Mucosa of stomach (tissue), 1 donor: ENCODE measurements around the gene TP63.

Experiments
- H3K27me3 ChIP-seq: one replicate; pipeline ENCODE4 v1.7.0; 2013; ENCODE audit warnings: mild to moderate bottlenecking, low read length; ENCODE audit not compliant: control insufficient read depth, insufficient read depth
- H3K36me3 ChIP-seq: one replicate; pipeline ENCODE4 v1.7.0; 2013; ENCODE audit warnings: low read length; ENCODE audit not compliant: control insufficient read depth, insufficient read depth
- H3K4me1 ChIP-seq: one replicate; pipeline ENCODE4 v1.7.0; 2013; ENCODE audit warnings: mild to moderate bottlenecking, low read length; ENCODE audit not compliant: control insufficient read depth, insufficient read depth
- H3K4me3 ChIP-seq: one replicate; pipeline ENCODE4 v1.7.0; 2013; ENCODE audit warnings: low read length
- H3K9ac ChIP-seq: one replicate; pipeline ENCODE4 v1.7.0; 2013; ENCODE audit warnings: mild to moderate bottlenecking, low read length, moderate library complexity
- H3K9me3 ChIP-seq: one replicate; pipeline ENCODE4 v1.7.0; 2013; ENCODE audit warnings: mild to moderate bottlenecking, low read length, moderate library complexity; ENCODE audit not compliant: control insufficient read depth
- donor health status: Pancreatic carcinoma.

The TP63 gene

GRCh38 chr3:189813647-189814240 is 182.6 kb downstream of the TP63 start:
- Histone ChIP-seq H3K9ac (no peak overlapping the region), H3K36me3 (no peaks in the 10 kb centered on the region), H3K4me1 (no peaks in the 10 kb centered on the region), H3K9me3 (no peaks in the 10 kb centered on the region), H3K4me3 (no peak overlapping the region), H3K27me3 (no peaks in the 10 kb centered on the region)

GRCh38 chr3:189820365-189820720 is 189.2 kb downstream of the TP63 start:
- no peaks in the 10 kb centered on the region for H3K4me1 ChIP-seq
- H3K9me3 ChIP-seq = no peaks in the 10 kb centered on the region
- H3K27me3 ChIP-seq = no peaks in the 10 kb centered on the region
- no peak overlapping the region for H3K9ac ChIP-seq
- no peaks in the 10 kb centered on the region for H3K36me3 ChIP-seq
- no peak overlapping the region for H3K4me3 ChIP-seq

GRCh38 chr3:189821262-189821661 is 190.1 kb downstream of the TP63 start:
- no peak overlapping the region for H3K4me3 ChIP-seq

GRCh38 chr3:189822726-189823125 is 191.5 kb downstream of the TP63 start:
- Histone ChIP-seq H3K36me3 (no peaks in the 10 kb centered on the region), H3K4me3 (no peak overlapping the region), H3K4me1 (no peaks in the 10 kb centered on the region), H3K27me3 (no peaks in the 10 kb centered on the region), H3K9ac (no peak overlapping the region), H3K9me3 (no peaks in the 10 kb centered on the region)

More at GRCh38 chr3:189821262-189821661, 190.1 kb downstream of the TP63 start:
- Histone ChIP-seq H3K27me3 (no peaks in the 10 kb centered on the region), H3K9me3 (no peaks in the 10 kb centered on the region), H3K36me3 (no peaks in the 10 kb centered on the region), H3K9ac (no peak overlapping the region), H3K4me1 (no peaks in the 10 kb centered on the region)

- H3K27me3 ChIP-seq = no peaks in the 10 kb centered on the region
- no peak overlapping the region for H3K4me3 ChIP-seq
- no peaks in the 10 kb centered on the region for H3K9me3 ChIP-seq
- H3K4me1 ChIP-seq = no peaks in the 10 kb centered on the region
- no peak overlapping the region for H3K9ac ChIP-seq
- H3K36me3 ChIP-seq = no peaks in the 10 kb centered on the region
Observed at GRCh38 chr3:189824629-189825312, 193.6 kb downstream of the TP63 start.

- Histone ChIP-seq H3K9ac (no peak overlapping the region), H3K27me3 (no peaks in the 10 kb centered on the region), H3K4me1 (no peaks in the 10 kb centered on the region), H3K9me3 (no peaks in the 10 kb centered on the region), H3K36me3 (no peaks in the 10 kb centered on the region), H3K4me3 (no peak overlapping the region)
Observed at GRCh38 chr3:189826566-189826965, 195.4 kb downstream of the TP63 start.

- no peaks in the 10 kb centered on the region for H3K27me3 ChIP-seq
- no peaks in the 10 kb centered on the region for H3K36me3 ChIP-seq
- H3K4me1 ChIP-seq = no peaks in the 10 kb centered on the region
- H3K9ac ChIP-seq = no peak overlapping the region
- H3K9me3 ChIP-seq = no peaks in the 10 kb centered on the region
- no peak overlapping the region for H3K4me3 ChIP-seq
Observed at GRCh38 chr3:189827108-189827507, 195.9 kb downstream of the TP63 start.

- no peaks in the 10 kb centered on the region for H3K27me3 ChIP-seq
- H3K4me3 ChIP-seq = no peak overlapping the region
- no peaks in the 10 kb centered on the region for H3K4me1 ChIP-seq
- no peaks in the 10 kb centered on the region for H3K36me3 ChIP-seq
- H3K9ac ChIP-seq = no peak overlapping the region
- H3K9me3 ChIP-seq = no peaks in the 10 kb centered on the region
Observed at GRCh38 chr3:189830401-189830800, 199.2 kb downstream of the TP63 start.

GRCh38 chr3:189833266-189833665 is 202.1 kb downstream of the TP63 start:
- no peaks in the 10 kb centered on the region for H3K36me3 ChIP-seq
- no peaks in the 10 kb centered on the region for H3K27me3 ChIP-seq
- no peaks in the 10 kb centered on the region for H3K9me3 ChIP-seq
- no peak overlapping the region for H3K9ac ChIP-seq
- H3K4me3 ChIP-seq = no peak overlapping the region
- no peaks in the 10 kb centered on the region for H3K4me1 ChIP-seq

- Histone ChIP-seq H3K4me1 (no peaks in the 10 kb centered on the region), H3K9ac (no peak overlapping the region), H3K4me3 (no peak overlapping the region), H3K36me3 (no peaks in the 10 kb centered on the region), H3K27me3 (no peaks in the 10 kb centered on the region), H3K9me3 (no peaks in the 10 kb centered on the region)
Observed at GRCh38 chr3:189833996-189834395, 202.8 kb downstream of the TP63 start.

GRCh38 chr3:189834462-189834861 is 203.3 kb downstream of the TP63 start:
- H3K36me3 ChIP-seq = no peaks in the 10 kb centered on the region
- H3K4me3 ChIP-seq = no peak overlapping the region
- no peaks in the 10 kb centered on the region for H3K4me1 ChIP-seq
- no peak overlapping the region for H3K9ac ChIP-seq
- H3K9me3 ChIP-seq = no peaks in the 10 kb centered on the region
- no peaks in the 10 kb centered on the region for H3K27me3 ChIP-seq

- Histone ChIP-seq H3K4me1 (no peaks in the 10 kb centered on the region), H3K27me3 (no peaks in the 10 kb centered on the region), H3K9ac (no peak overlapping the region), H3K36me3 (no peaks in the 10 kb centered on the region), H3K4me3 (no peak overlapping the region), H3K9me3 (no peaks in the 10 kb centered on the region)
Observed at GRCh38 chr3:189836795-189837194, 205.6 kb downstream of the TP63 start.
